Activated T-cell treated with anti-CD3 and anti-CD28 coated beads, Interleukin-2, amount 50 U/mL, for 72 hours (primary cell): Measurements from ENCODE around the gene PLPP1. TPM values are rescaled to one million over a fixed set of nuclear protein-coding genes. Genes with fewer than 3 reads are reported as not detected.

ENCODE experiments used
- ATAC-seq, 2 donors: fragments of 150-1000 bp; cut with Tn5 transposase; replicated peaks in 1 of 2; 2 replicates each; pipeline ENCODE4 v1.10.0; 2021; ENCODE audit warnings: moderate library complexity in 2 of 2, mild to moderate bottlenecking in 1 of 2
- DNase-seq, 2 donors: peaks; one replicate each; pipeline ENCODE4 v3.0.0; 2021 to 2022; ENCODE audit warnings: mixed read lengths in 1 of 2
- H3K27ac Mint-ChIP-seq: one replicate; pipeline ENCODE4 v1.8.0; 2022; ENCODE audit warnings: mild to moderate bottlenecking, moderate library complexity, mixed read lengths
- H3K27me3 Mint-ChIP-seq: one replicate; pipeline ENCODE4 v1.8.0; 2022; ENCODE audit warnings: low read depth, mixed read lengths
- H3K36me3 Mint-ChIP-seq, 2 donors: one replicate each; pipeline ENCODE4 v1.8.0; 2022; ENCODE audit warnings: mixed read lengths in 2 of 2, mild to moderate bottlenecking in 1 of 2; ENCODE audit not compliant: insufficient read depth in 2 of 2
- H3K4me1 Mint-ChIP-seq: one replicate; pipeline ENCODE4 v1.8.0; 2022; ENCODE audit warnings: low read depth, mixed read lengths
- H3K4me3 Mint-ChIP-seq, 2 donors: one replicate each; pipeline ENCODE4 v1.8.0; 2022; ENCODE audit warnings: mild to moderate bottlenecking in 2 of 2, mixed read lengths in 2 of 2, moderate library complexity in 2 of 2
- H3K9me3 Mint-ChIP-seq, 2 donors: one replicate each; pipeline ENCODE4 v1.8.0; 2022; ENCODE audit warnings: mixed read lengths in 2 of 2
- total RNA-seq, 2 donors: library from RNA; stranded (reverse); gene quantifications; one replicate each; pipeline ENCODE4 v1.2.3, GENCODE V29; 2022

Gene PLPP1
- total RNA-seq, 2 donors from 2014 or later: 12.2 to 23.3 TPM

DNA sequence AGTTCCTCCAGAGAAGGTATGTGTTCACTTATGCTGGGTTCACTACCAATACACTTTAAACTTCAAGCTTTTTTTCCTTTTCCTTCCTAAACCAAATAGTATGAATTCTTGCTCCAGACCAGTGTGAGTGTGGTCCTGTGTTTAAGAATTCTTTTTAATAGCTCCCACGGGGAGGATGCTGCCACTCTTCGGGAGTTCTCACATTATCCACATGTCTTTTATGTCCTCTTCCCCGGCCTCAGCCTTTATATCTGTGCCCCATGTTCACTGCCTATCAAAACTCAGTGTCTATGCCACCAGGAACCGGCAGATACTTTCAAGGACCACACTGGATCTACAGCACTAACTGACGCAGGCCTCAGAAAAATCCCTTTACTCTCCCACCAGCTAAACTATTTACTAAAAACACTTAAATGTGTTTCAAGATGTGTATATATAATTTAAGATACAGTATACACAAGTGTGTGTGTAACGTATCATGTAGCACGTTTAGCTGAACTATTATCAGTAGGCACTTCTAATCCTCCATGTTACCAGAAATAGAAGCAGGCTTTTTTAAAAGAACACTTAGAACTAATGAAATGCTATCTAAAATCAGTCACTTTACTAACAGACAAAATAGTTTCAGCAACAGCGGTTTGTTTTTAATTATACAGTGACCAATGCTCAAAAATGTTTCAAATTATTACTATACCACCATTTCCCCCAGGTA lies 88.0 kb downstream of the PLPP1 start:
- Mint-ChIP-seq H3K4me3 (no peak overlapping the region), H3K4me1 (peaks cover 16% of the 10 kb centered on the region), H3K36me3 (no peaks in the 10 kb centered on the region), H3K27me3 (no peaks in the 10 kb centered on the region), H3K27ac (no peak overlapping the region), H3K9me3 (no peaks in the 10 kb centered on the region)
- no peak for DNase-seq
- ATAC-seq: no peak

DNA sequence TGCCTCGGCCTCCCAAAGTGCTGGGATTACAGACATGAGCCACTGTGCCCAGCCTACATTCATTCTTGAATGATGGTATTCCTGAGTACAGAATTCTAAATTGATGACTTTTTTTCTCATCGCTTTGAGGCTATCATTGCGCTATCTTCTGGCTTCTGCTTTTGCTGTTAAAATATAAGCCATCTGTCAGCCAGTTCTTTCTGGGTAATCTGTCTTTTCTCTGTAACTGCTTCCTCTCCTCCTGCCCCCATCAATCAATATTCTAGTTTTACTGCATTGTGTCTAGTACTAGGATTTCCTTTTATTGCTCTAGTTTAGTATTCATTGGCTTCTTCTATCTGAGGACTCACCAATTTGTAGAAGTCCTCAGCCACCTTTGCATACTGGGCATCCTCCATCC lies 89.0 kb downstream of the PLPP1 start:
- Mint-ChIP-seq H3K4me1 (peaks cover 26% of the 10 kb centered on the region), H3K4me3 (no peak overlapping the region), H3K9me3 (no peaks in the 10 kb centered on the region), H3K27me3 (no peaks in the 10 kb centered on the region), H3K27ac (no peak overlapping the region), H3K36me3 (no peaks in the 10 kb centered on the region)
- no peak for ATAC-seq
- DNase-seq: no peak

DNA sequence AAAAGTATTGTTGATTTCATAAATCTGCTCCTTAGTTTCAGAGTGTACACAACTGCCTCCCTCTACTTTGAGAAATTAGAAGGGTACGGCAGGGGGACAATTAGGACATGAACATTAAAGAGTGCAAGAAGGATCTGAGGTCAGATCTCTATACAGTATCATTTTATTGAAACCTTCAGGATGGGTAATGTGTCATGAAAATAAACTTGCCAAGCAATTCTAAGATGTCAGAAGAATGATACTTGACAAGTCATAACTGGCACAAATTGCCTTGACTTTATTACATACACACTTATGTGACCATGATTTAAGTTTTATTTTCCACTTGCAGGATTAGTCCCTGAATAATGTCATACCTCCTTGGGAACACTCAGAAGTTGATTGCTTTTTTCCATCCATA lies 92.8 kb downstream of the PLPP1 start:
- ATAC-seq: peak; percentile 27 to 28
- H3K36me3 Mint-ChIP-seq: peaks cover 0 to 5% of the 10 kb centered on the region in 2 donors
- no peak for DNase-seq
- no peaks in the 10 kb centered on the region for H3K9me3 Mint-ChIP-seq
- H3K27me3 Mint-ChIP-seq: no peaks in the 10 kb centered on the region
- H3K27ac Mint-ChIP-seq: no peak overlapping the region
- H3K4me3 Mint-ChIP-seq: no peak overlapping the region
- H3K4me1 Mint-ChIP-seq: peaks cover 61% of the 10 kb centered on the region

DNA sequence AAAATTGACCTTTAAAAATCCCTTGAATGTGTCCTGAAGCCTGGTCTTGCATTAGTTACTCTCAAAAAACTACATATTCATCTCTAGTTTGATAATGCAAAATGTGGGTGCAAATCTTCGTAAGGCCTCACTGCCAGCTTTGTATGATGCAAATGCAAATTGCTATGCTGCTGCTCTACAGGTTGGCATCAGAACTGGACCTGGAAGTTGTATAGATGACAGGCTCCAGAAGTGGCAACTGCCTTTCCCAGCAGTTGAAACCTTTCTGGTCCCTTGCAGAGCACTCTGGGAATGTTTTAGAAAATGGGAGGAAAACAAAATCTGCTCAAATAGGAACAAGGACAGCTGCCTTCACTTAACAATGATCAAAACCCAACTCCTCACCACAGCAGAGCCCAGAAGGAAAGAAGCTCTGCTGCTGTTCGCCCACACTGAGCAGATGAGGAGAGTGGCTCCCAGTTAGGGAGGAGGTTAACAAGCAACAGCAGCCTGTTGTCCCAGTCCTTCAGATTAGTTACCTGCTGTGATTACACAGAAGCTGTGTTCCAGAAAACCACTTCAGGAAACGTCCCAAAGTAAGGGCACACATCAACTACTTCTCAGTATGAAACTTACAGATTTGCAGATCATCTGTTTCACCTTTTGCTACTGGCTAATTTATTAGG lies 93.5 kb downstream of the PLPP1 start:
- peaks cover 2 to 8% of the 10 kb centered on the region in 2 donors for H3K36me3 Mint-ChIP-seq

DNA sequence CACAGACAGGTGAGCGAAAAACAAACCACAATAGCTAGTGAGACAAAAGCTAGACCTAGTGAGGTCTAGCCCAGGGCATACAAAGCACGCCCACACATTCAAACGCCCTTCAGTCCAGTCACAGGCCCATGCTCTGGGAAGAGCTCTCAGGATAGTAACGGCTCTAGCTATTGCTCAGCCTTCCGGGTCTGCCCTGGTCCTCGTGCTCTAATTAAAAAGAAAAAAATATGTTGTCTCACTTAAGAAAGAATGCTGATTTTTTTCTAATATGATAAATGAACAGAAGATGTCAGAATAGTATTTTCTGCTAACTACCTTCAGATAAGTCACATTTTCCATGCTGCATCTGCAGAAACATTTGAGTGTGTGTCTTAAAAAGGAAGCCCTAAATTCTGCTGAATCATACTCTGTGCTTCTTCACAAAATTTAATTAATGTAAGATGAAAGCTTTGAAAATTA lies 94.5 kb downstream of the PLPP1 start:
- no peaks in the 10 kb centered on the region for H3K27me3 Mint-ChIP-seq
- DNase-seq (peak; percentile 14 to 19), ATAC-seq (peak; percentile 68 to 69)
- peaks cover 3 to 17% of the 10 kb centered on the region in 2 donors for H3K36me3 Mint-ChIP-seq
- H3K27ac Mint-ChIP-seq: peak overlapping the region; percentile 36
- peak overlapping the region in 1 of 2 donors; percentile 34 for H3K4me3 Mint-ChIP-seq
- peaks cover 2 to 5% of the 10 kb centered on the region in 2 donors for H3K9me3 Mint-ChIP-seq
- peaks cover 61% of the 10 kb centered on the region for H3K4me1 Mint-ChIP-seq

More for the DNA sequence above, 93.5 kb downstream of the PLPP1 start:
- peaks cover 2% of the 10 kb centered on the region in 2 donors for H3K9me3 Mint-ChIP-seq
- DNase-seq (no peak), ATAC-seq (no peak)
- no peak overlapping the region for H3K27ac Mint-ChIP-seq
- no peak overlapping the region for H3K4me3 Mint-ChIP-seq
- H3K4me1 Mint-ChIP-seq: peaks cover 61% of the 10 kb centered on the region
- no peaks in the 10 kb centered on the region for H3K27me3 Mint-ChIP-seq

DNA sequence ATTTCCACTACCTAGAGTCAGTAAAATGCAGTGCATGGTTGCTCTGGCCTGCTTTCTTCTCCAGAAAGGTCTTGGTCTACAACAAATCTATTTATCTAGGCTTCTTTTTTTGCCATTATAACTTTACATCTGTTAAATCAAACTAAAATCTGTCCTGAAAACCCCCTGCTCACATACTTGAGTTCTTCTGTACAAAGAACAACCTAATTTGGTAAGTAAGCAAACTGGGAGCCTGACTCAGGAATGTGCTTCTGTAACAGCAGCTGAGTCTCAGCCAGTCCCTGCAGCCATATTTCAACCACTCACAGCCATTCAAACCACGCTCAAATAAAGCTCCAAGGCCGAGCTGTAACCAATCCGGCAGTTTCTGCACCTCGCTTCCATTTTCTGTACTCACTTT lies 95.8 kb downstream of the PLPP1 start:
- H3K4me1 Mint-ChIP-seq: peaks cover 61% of the 10 kb centered on the region
- no peak overlapping the region for H3K27ac Mint-ChIP-seq
- H3K4me3 Mint-ChIP-seq: no peak overlapping the region
- ATAC-seq (no peak), DNase-seq (no peak)
- H3K27me3 Mint-ChIP-seq: no peaks in the 10 kb centered on the region
- H3K9me3 Mint-ChIP-seq: peaks cover 7 to 12% of the 10 kb centered on the region in 2 donors
- H3K36me3 Mint-ChIP-seq: peaks cover 12 to 29% of the 10 kb centered on the region in 2 donors

DNA sequence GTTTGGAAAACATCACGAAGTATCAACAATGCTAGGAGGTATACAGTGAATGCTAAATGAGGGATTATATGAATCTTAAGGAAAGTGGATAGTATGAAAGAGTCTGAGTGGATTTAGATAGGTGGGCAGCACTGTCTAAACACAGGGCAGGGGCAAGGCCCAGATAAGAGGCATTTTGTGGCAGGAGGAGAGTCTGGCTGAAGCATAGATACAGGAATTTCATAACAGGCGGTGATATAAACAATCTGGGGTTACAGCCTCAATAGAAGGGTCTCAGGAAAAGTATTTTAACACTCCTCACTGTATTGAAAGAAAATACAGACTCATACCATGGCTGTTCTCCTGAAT lies 96.9 kb downstream of the PLPP1 start:
- H3K27me3 Mint-ChIP-seq: no peaks in the 10 kb centered on the region

DNA sequence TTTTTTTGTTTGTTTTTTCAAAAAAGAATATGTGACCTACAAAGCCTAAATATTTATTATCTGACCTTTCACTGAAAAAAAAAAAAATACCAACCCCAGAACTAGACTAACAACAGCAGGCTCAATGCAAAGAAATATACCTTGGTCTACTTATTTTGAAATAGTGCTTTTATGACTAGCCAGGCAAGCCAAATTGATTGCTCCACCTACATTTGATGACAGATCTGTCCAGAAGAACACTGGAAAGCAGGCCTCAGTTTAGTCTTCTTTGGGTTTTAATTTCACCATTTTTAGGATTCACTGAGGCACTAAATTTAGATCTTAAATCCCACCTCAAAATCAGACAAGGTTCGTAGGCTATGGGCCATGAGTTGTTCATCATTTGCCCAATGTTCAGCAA lies 97.3 kb downstream of the PLPP1 start:
- H3K4me3 Mint-ChIP-seq: no peak overlapping the region
- H3K36me3 Mint-ChIP-seq: peaks cover 15 to 35% of the 10 kb centered on the region in 2 donors
- H3K9me3 Mint-ChIP-seq: peaks cover 8 to 15% of the 10 kb centered on the region in 2 donors
- no peak overlapping the region for H3K27ac Mint-ChIP-seq
- DNase-seq (no peak), ATAC-seq (no peak)
- H3K4me1 Mint-ChIP-seq: peaks cover 51% of the 10 kb centered on the region
- H3K27me3 Mint-ChIP-seq: no peaks in the 10 kb centered on the region

More for the DNA sequence above, 96.9 kb downstream of the PLPP1 start:
- Mint-ChIP-seq H3K4me3 (no peak overlapping the region), H3K4me1 (peaks cover 55% of the 10 kb centered on the region), H3K9me3 (peaks cover 7 to 13% of the 10 kb centered on the region in 2 donors), H3K27ac (no peak overlapping the region), H3K36me3 (peaks cover 13 to 31% of the 10 kb centered on the region in 2 donors)
- DNase-seq (no peak), ATAC-seq (no peak)

DNA sequence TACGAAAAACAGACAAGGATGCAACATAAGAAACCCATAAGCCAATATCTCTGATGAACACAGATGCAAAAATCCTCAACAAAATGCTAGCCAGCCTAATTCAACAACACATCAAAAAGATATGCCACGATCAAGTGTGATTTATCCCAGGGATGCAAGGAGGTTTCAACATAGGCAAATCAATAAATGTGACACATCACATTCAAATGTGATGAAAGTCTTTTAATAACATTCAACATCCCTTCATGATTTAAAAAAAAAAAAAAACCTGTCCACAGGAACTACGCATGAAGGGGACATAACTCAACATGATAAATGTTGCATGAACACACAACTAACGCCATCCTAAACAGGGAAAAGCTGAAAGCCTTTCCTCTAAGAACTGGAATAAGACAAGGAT lies 102.2 kb downstream of the PLPP1 start:
- Mint-ChIP-seq H3K4me1 (peaks cover 8% of the 10 kb centered on the region), H3K4me3 (no peak overlapping the region), H3K9me3 (peaks cover 18 to 27% of the 10 kb centered on the region in 2 donors), H3K27ac (no peak overlapping the region), H3K27me3 (no peaks in the 10 kb centered on the region), H3K36me3 (peaks cover 38 to 74% of the 10 kb centered on the region in 2 donors)
- no peak for ATAC-seq
- DNase-seq: no peak

DNA sequence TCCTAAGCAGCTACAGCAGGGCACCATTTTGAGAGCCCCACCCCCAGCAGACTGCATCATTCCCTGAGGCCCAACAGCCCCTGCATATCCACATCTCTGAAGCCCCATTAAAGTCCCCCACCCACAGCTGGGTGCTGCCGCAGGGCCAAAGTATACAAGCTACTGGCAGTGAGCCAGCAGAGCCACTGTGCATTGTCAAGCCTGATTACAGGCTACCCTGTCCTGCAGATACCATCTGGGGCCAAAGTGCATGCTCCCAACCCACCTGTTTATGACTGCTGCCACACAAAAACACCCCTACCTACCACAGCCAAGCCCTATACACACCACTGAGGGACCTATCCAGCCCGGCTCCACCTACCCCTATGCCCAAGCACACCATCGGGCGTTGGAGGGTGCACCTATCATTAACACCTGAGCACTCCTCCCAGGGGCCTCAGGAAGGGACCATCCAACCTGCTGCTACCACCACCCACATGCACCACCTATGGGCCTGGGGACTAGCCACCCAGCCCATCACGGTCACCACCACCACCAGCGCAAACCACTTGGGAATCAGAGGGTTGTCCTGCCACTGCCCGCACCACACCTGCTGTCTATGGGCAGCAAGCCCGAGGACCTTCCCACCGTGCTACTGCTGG lies 105.0 kb downstream of the PLPP1 start:
- no peak overlapping the region for H3K27ac Mint-ChIP-seq
- ATAC-seq (no peak), DNase-seq (no peak)
- no peak overlapping the region for H3K4me3 Mint-ChIP-seq
- H3K36me3 Mint-ChIP-seq: peaks cover 31 to 61% of the 10 kb centered on the region in 2 donors
- peaks cover 11 to 21% of the 10 kb centered on the region in 2 donors for H3K9me3 Mint-ChIP-seq
- H3K27me3 Mint-ChIP-seq: no peaks in the 10 kb centered on the region
- peaks cover 17% of the 10 kb centered on the region for H3K4me1 Mint-ChIP-seq

DNA sequence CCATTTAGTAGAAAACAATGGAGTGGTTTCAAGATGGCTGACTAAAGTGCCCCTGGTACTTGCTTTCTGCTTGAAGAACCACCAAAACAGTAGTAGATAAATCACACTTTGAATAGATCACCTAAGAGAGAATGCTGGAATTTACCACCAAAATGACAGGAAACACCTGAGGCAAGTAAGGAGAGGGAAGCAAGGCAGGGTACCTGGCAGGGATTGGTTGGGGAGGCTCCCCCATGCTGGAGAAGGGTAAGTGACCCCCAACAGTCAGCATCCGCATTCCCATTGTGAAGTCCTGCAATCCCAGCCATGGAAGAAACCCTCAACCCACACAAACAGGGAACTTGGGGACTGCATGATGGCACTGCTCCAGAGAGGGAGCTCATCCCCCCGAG lies 105.5 kb downstream of the PLPP1 start:
- no peak for DNase-seq
- Mint-ChIP-seq H3K9me3 (peaks cover 11 to 16% of the 10 kb centered on the region in 2 donors), H3K36me3 (peaks cover 28 to 56% of the 10 kb centered on the region in 2 donors), H3K27ac (no peak overlapping the region), H3K27me3 (no peaks in the 10 kb centered on the region), H3K4me3 (no peak overlapping the region), H3K4me1 (peaks cover 17% of the 10 kb centered on the region)
- ATAC-seq: no peak

DNA sequence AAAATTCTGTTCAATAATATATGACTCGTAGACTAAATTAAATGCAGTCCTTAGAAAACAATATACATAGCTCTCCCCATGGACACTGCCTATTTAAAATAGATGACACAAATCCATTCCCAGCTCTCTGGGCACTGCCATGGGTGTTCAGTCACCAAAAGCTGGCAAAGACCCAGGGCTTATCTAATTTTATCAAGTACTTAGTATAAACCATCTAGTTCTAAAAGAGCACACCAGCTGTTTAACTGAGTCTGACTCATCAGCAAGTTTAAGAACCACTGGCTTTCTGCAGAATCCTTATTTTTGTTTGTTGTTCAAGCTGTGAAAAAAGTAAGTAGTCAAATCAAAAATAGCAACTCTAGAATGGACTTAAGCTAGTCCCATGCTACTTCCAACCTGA lies 107.6 kb downstream of the PLPP1 start:
- Mint-ChIP-seq H3K36me3 (peaks cover 35 to 59% of the 10 kb centered on the region in 2 donors), H3K9me3 (peaks cover 10 to 11% of the 10 kb centered on the region in 2 donors), H3K27ac (no peak overlapping the region), H3K4me3 (no peak overlapping the region), H3K4me1 (peaks cover 17% of the 10 kb centered on the region), H3K27me3 (no peaks in the 10 kb centered on the region)
- no peak for DNase-seq
- ATAC-seq: peak; percentile 21 to 37

DNA sequence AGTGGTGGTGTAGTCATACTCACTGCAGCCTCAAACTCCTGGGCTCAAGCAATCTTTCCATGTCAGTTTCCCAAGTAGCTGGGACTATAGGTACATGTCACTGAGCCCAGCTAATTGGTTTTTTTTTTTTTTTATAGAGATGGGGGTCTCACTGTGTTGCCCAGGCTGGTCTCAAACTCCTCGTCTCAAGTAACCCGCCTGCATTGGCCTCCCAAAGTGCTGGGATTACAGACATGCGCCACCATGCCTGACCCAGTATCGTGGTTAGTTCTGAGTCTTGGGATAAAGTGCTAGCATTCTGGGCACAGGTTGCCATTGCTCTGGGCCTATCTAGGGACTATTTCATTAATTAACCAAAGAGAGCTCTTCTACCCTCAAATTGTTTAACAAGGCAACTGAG lies 108.3 kb downstream of the PLPP1 start:
- no peak overlapping the region for H3K4me3 Mint-ChIP-seq
- no peak for DNase-seq
- H3K27me3 Mint-ChIP-seq: no peaks in the 10 kb centered on the region
- peaks cover 20% of the 10 kb centered on the region for H3K4me1 Mint-ChIP-seq
- peaks cover 8 to 10% of the 10 kb centered on the region in 2 donors for H3K9me3 Mint-ChIP-seq
- no peak overlapping the region for H3K27ac Mint-ChIP-seq
- H3K36me3 Mint-ChIP-seq: peaks cover 33 to 56% of the 10 kb centered on the region in 2 donors
- ATAC-seq: no peak
